H1 (cell line): ENCODE results near the gene ULK3. TPM values are rescaled to one million over a fixed set of nuclear protein-coding genes. Genes with fewer than 3 reads are reported as not detected.

Source experiments
- CTCF ChIA-PET: fragments of 300-600 bp; sonication (Branson Sonifier 250); formaldehyde crosslinking; loops from one replicate; lab custom pipeline; 2021; ENCODE audit not compliant: partially characterized antibody; lab: Charles Lee
- POLR2A ChIA-PET: fragments of 300-600 bp; sonication (Branson Sonifier 250); formaldehyde crosslinking; loops from one replicate; lab custom pipeline; 2021; ENCODE audit warnings: inconsistent platforms; ENCODE audit not compliant: partially characterized antibody; lab: Charles Lee
- DNase-seq, 2 experiments: peaks; one replicate each; pipeline versions ENCODE4 v3.0.0 to v3.0.0-alpha.2; 2010 to 2022; ENCODE audit warnings: low spot score in 2 of 2, low read depth in 1 of 2, mixed read lengths in 1 of 2
- FAIRE-seq: peaks from 2 replicates; lab custom pipeline; 2011; peaks lifted over from hg19 to GRCh38; lab: Jason Lieb, UNC
- H2AFZ ChIP-seq: 2 replicates; pipeline ENCODE4 v1.8.1; 2012; ENCODE audit warnings: low read length, inconsistent platforms
- H2AK5ac ChIP-seq: 2 replicates; pipeline ENCODE4 v1.6.1; 2013; ENCODE audit warnings: low read depth, low read length
- H2BK120ac ChIP-seq: replicated peaks from 2 replicates; pipeline ENCODE3; 2013; ENCODE audit warnings: low read depth, low read length, inconsistent platforms
- H2BK12ac ChIP-seq: 2 replicates; pipeline ENCODE4 v1.6.1; 2013; ENCODE audit warnings: low read depth, low read length
- H2BK15ac ChIP-seq: 2 replicates; pipeline ENCODE4 v1.6.1; 2013; ENCODE audit warnings: low read length
- H2BK20ac ChIP-seq: 2 replicates; pipeline ENCODE4 v1.6.1; 2013; ENCODE audit warnings: low read length
- H2BK5ac ChIP-seq: 2 replicates; pipeline ENCODE4 v1.6.1; 2013; ENCODE audit warnings: low read depth, low read length
- H3K14ac ChIP-seq: 2 replicates; pipeline ENCODE4 v1.6.1; 2013; ENCODE audit warnings: inconsistent platforms; ENCODE audit not compliant: insufficient read length
- H3K18ac ChIP-seq: 2 replicates; pipeline ENCODE4 v1.6.1; 2013; ENCODE audit warnings: low read length; ENCODE audit errors: extremely low read depth
- H3K23ac ChIP-seq: 2 replicates; pipeline ENCODE4 v1.6.1; 2013; ENCODE audit warnings: inconsistent platforms; ENCODE audit not compliant: insufficient read length
- H3K23me2 ChIP-seq: 2 replicates; pipeline ENCODE4 v1.6.1; 2013; ENCODE audit warnings: low read depth, low read length
- H3K27ac ChIP-seq: 2 replicates; pipeline ENCODE4 v1.6.1; 2011; ENCODE audit warnings: low read depth, low read length, inconsistent platforms
- H3K27me3 ChIP-seq, 4 experiments: replicated peaks in 1 of 4; 1 replicate in 1 of 4; 2 replicates in 3 of 4; pipeline versions ENCODE4 v1.6.1 to v1.8.1; 2011 to 2013; ENCODE audit warnings: low read length in 3 of 4, mild to moderate bottlenecking in 3 of 4, inconsistent platforms in 2 of 4, mixed read lengths in 2 of 4, moderate library complexity in 1 of 4; ENCODE audit not compliant: control insufficient read depth in 3 of 4, insufficient read depth in 3 of 4; ENCODE audit errors: extremely low read depth in 1 of 4
- H3K36me3 ChIP-seq, 4 experiments: 2 replicates each; pipeline versions ENCODE4 v1.6.1 to v1.8.1; 2011 to 2013; ENCODE audit warnings: mild to moderate bottlenecking in 4 of 4, low read length in 3 of 4, moderate library complexity in 2 of 4, control low read depth in 1 of 4, inconsistent platforms in 1 of 4; ENCODE audit not compliant: insufficient read depth in 4 of 4, control insufficient read depth in 2 of 4
- H3K4ac ChIP-seq: replicated peaks from 2 replicates; pipeline ENCODE3; 2013; ENCODE audit warnings: low read length, low read depth, mixed read lengths, inconsistent platforms; ENCODE audit not compliant: insufficient read length
- H3K4me1 ChIP-seq, 4 experiments: replicated peaks in 1 of 4; 1 replicate in 1 of 4; 2 replicates in 3 of 4; pipeline versions ENCODE4 v1.6.1 to v1.8.1; 2011 to 2013; ENCODE audit warnings: low read length in 3 of 4, inconsistent platforms in 2 of 4, mixed read lengths in 1 of 4; ENCODE audit not compliant: insufficient read depth in 4 of 4, control insufficient read depth in 3 of 4
- H3K4me2 ChIP-seq, 2 experiments: 2 replicates each; pipeline versions ENCODE4 v1.6.1 to v1.8.1; 2011 to 2013; ENCODE audit warnings: low read depth in 2 of 2, low read length in 2 of 2, control low read depth in 1 of 2, inconsistent platforms in 1 of 2, mild to moderate bottlenecking in 1 of 2; ENCODE audit not compliant: insufficient read depth in 1 of 2
- H3K4me3 ChIP-seq, 4 experiments: fragments of 200-600, 300-600 bp in 1 of 4; sonication (generic), shearing (Covaris generic), sonication (Bioruptor Twin) in 1 of 4; 2 replicates each; pipeline versions ENCODE4 v1.5.1 to v1.8.1; 2011 to 2016; ENCODE audit warnings: low read length in 4 of 4, low read depth in 3 of 4, control low read depth in 2 of 4, inconsistent platforms in 2 of 4, mild to moderate bottlenecking in 2 of 4, mixed read lengths in 1 of 4, moderate library complexity in 1 of 4; ENCODE audit not compliant: insufficient read depth in 2 of 4; ENCODE audit errors: extremely low read depth in 1 of 4
- H3K56ac ChIP-seq: replicated peaks from 2 replicates; pipeline ENCODE3; 2013; ENCODE audit warnings: low read depth, mild to moderate bottlenecking, mixed read lengths, low read length, inconsistent platforms; ENCODE audit not compliant: insufficient read length
- H3K79me1 ChIP-seq: 2 replicates; pipeline ENCODE4 v1.6.1; 2013; ENCODE audit warnings: low read depth, low read length, control low read depth
- H3K79me2 ChIP-seq, 2 experiments: 2 replicates each; pipeline versions ENCODE4 v1.6.1 to v1.8.1; 2012 to 2013; ENCODE audit warnings: low read length in 2 of 2, mild to moderate bottlenecking in 2 of 2, inconsistent platforms in 1 of 2; ENCODE audit not compliant: insufficient read depth in 2 of 2, control insufficient read depth in 1 of 2
- H3K9ac ChIP-seq, 4 experiments: replicated peaks in 1 of 4; 1 replicate in 1 of 4; 2 replicates in 3 of 4; pipeline versions ENCODE4 v1.6.1 to v1.8.1; 2011 to 2013; ENCODE audit warnings: low read depth in 3 of 4, low read length in 3 of 4, control low read depth in 2 of 4, mild to moderate bottlenecking in 2 of 4, moderate library complexity in 2 of 4, inconsistent platforms in 1 of 4; ENCODE audit errors: extremely low read depth in 1 of 4
- H3K9me3 ChIP-seq, 2 experiments: 2 replicates each; pipeline versions ENCODE4 v1.6.1 to v1.8.1; 2012 to 2013; ENCODE audit warnings: mild to moderate bottlenecking in 2 of 2, moderate library complexity in 2 of 2, control low read depth in 1 of 2, inconsistent platforms in 1 of 2, low read depth in 1 of 2, low read length in 1 of 2, mixed read lengths in 1 of 2; ENCODE audit not compliant: insufficient read depth in 2 of 2
- H4K20me1 ChIP-seq, 2 experiments: replicated peaks in 1 of 2; 2 replicates each; pipeline versions ENCODE3 to v1.8.1; 2011 to 2013; ENCODE audit warnings: inconsistent platforms in 2 of 2, low read length in 2 of 2, mild to moderate bottlenecking in 1 of 2; ENCODE audit not compliant: insufficient read depth in 2 of 2, control insufficient read depth in 1 of 2
- H4K5ac ChIP-seq: 2 replicates; pipeline ENCODE4 v1.6.1; 2013; ENCODE audit warnings: low read length, low read depth, mixed read lengths, inconsistent platforms; ENCODE audit not compliant: insufficient read length
- H4K8ac ChIP-seq: 2 replicates; pipeline ENCODE4 v1.8.0; 2013; ENCODE audit warnings: mild to moderate bottlenecking, moderate library complexity, low read length, inconsistent platforms; ENCODE audit not compliant: insufficient read depth; ENCODE audit errors: extremely low read depth
- H4K91ac ChIP-seq: replicated peaks from 2 replicates; pipeline ENCODE3; 2013; ENCODE audit warnings: low read length, mixed read lengths, inconsistent platforms; ENCODE audit not compliant: insufficient read length
- POLR2AphosphoS5 ChIP-seq: IDR thresholded peaks from 2 replicates; pipeline ENCODE4 v1.6.1; 2011; ENCODE audit warnings: low read depth, low read length
- SP2 ChIP-seq: IDR thresholded peaks from 2 replicates; pipeline ENCODE4 v1.6.1; 2012; ENCODE audit warnings: mild to moderate bottlenecking, low read length, inconsistent platforms
- SRF ChIP-seq: IDR thresholded peaks from 2 replicates; pipeline ENCODE4 v1.6.1; 2011; ENCODE audit warnings: mild to moderate bottlenecking, low read depth, low read length, moderate library complexity
- TEAD4 ChIP-seq: IDR thresholded peaks from 2 replicates; pipeline ENCODE4 v1.6.1; 2012; ENCODE audit warnings: low read depth, low read length, inconsistent platforms, mixed read lengths
- WGBS, 2 experiments: shearing (Covaris generic) in 1 of 2; methylation state at CpG; one replicate each; pipeline versions ENCODE4 v1.1.6 to v1.1.7; 2013 to 2015; ENCODE audit warnings: low lambda C conversion rate in 2 of 2, mixed read lengths in 2 of 2, inconsistent platforms in 1 of 2, low coverage in 1 of 2, missing lambda C conversion rate in 1 of 2; ENCODE audit not compliant: insufficient replicate concordance in 2 of 2, insufficient coverage in 1 of 2, insufficient read length in 1 of 2; ENCODE audit errors: extremely low coverage in 1 of 2, missing lambda C conversion rate in 1 of 2; 5-methylcytosine and 5-hydroxymethylcytosine counted together
- polyA plus RNA-seq, 7 experiments: library from polyadenylated mRNA; depleted of rRNA in 3 of 7; stranded (reverse) in 5 of 7; unstranded in 2 of 7; fragments of >200 nt in 5 of 7; fragments of 200-250 nt in 2 of 7; gene quantifications; 1 replicate in 5 of 7; 2 replicates in 1 of 7; 4 replicates in 1 of 7; pipeline versions ENCODE4 v1.2.1 to v1.2.3, GENCODE V29; 2011 to 2013; ENCODE audit warnings: missing spikeins in 2 of 7, mixed read lengths in 2 of 7
- total RNA-seq: library from RNA; stranded (reverse); fragmentation: NEBNext Ultra II Directional; extraction: Animal tissue kit (Norgen Biotek cat#: 25700); gene quantifications from 2 replicates; pipeline ENCODE4 v1.2.1, GENCODE V29; 2021
- TF ChIP-seq, protein P1 (sequence below): IDR thresholded peaks from 2 replicates; pipeline ENCODE4 v1.6.1; 2012; ENCODE audit warnings: inconsistent platforms

ULK3 gene
- total and polyA plus RNA-seq, 2 of the 8 experiments (the other 6 are each of a cell fraction or from before 2014, with no cell fraction given): 27.1 to 34.4 TPM

DNA sequence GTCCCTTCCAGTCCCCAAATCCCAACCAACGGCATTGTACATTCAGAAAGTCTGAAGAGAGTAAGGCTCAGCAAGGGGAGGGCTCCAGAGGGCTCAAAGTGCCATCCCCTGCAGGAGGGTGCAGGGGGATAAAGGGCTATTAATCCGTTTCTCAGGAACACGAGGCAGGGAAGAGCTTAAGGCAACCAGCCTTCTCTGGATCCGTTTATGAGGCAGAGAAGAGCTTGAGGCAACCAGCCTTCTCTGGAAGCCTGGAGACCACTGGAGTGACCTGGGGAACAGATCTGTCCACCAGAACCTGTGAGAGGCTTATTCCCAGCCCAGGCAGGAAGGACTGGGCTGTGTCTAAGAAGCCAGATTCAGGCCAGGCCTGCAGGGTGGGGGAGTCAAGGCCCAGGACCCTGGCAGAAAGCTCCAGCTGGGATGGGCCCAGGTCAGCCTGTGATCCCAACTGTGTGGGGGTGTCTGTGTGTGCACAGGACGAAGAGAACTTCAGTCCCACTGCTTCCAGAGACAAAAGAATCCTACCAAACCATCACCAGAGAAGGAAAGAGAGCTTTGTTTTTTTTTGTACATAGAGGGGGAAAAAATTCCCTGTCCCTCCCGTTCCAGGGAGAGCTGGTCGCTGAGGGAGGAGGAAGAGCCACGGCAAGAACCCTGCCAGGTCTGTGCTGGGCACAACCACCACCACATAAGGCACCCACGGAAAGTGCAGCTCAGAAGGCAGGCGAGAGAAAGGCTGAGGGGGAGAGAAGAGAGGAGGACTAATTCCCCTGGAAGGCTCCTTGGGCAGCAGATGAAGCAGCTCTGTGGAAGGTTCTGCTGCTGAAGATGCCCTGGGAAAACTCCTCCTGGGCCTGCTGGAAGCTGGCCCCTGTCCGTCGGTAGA lies 1.6 kb upstream of the ULK3 start:
- no peak overlapping the region for H2BK12ac ChIP-seq
- no peak overlapping the region for H2BK20ac ChIP-seq
- no peak for DNase-seq
- no peak overlapping the region for H3K4me3 ChIP-seq
- no peak overlapping the region for H3K18ac ChIP-seq
- H3K79me2 ChIP-seq: no peaks in the 10 kb centered on the region
- no peak overlapping the region for H3K4ac ChIP-seq
- H3K9me3 ChIP-seq: no peaks in the 10 kb centered on the region
- H3K4me2 ChIP-seq: peak overlapping the region in 1 of 2 experiments; percentile 82; a peak in 3 of 4 replicates
- H2BK120ac ChIP-seq: no peak overlapping the region
- no peaks in the 10 kb centered on the region for H3K27me3 ChIP-seq
- 0 out of 2 replicates have a peak, but pooled peaks cover 2% of the 10 kb centered on the region for H3K79me1 ChIP-seq
- H2AFZ ChIP-seq: no peak overlapping the region
- ChIA-PET POLR2A (interaction anchor here (0.8 to 4.1 kb wide), 7 partner anchors 10 to 61 kb away, joined by 3 to 23 read pairs (median 3); no protein-coding TSS in a partner anchor), CTCF (interaction anchor here (0.6 to 2.5 kb wide), 20 partner anchors 8 to 463 kb away, joined by 3 to 24 read pairs (median 4); partner anchors contain the start of gene SCAMP5)
- H3K14ac ChIP-seq: no peak overlapping the region
- peaks cover 0 to 13% (median 8%) of the 10 kb centered on the region in 4 experiments; a peak in 6 of 7 replicates for H3K4me1 ChIP-seq
- no peak overlapping the region for H3K23ac ChIP-seq
- 88% methylated on average over 12 of the region's 12 CpGs; no CpG with 5 or more reads in 1 of the 2 experiments for WGBS, 2 experiments
- H4K8ac ChIP-seq: no peak overlapping the region
- peaks cover 7% of the 10 kb centered on the region; the same call in 1 of the 2 replicates for H3K23me2 ChIP-seq
- no peak overlapping the region for H2BK15ac ChIP-seq
- H2AK5ac ChIP-seq: no peak overlapping the region
- no peak overlapping the region for H2BK5ac ChIP-seq
- no peak overlapping the region for H3K9ac ChIP-seq
- FAIRE-seq: no peak
- no peak overlapping the region for H4K5ac ChIP-seq
- no peak for TF ChIP-seq SRF
- no peak for TF ChIP-seq POLR2AphosphoS5
- TF ChIP-seq TEAD4: no peak
- TF ChIP-seq SP2: no peak
- TF ChIP-seq, protein P1, sequence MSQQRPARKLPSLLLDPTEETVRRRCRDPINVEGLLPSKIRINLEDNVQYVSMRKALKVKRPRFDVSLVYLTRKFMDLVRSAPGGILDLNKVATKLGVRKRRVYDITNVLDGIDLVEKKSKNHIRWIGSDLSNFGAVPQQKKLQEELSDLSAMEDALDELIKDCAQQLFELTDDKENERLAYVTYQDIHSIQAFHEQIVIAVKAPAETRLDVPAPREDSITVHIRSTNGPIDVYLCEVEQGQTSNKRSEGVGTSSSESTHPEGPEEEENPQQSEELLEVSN: no peak
- TF ChIP-seq, all 59 proteins: peak for 0
- Histone ChIP-seq H3K27ac (no peak overlapping the region), H4K20me1 (peaks cover 0 to 4% of the 10 kb centered on the region in 2 experiments), H3K36me3 (peaks cover 3 to 18% (median 9%) of the 10 kb centered on the region in 4 experiments; a peak in 6 of 8 replicates), H4K91ac (no peak overlapping the region), H3K56ac (no peak overlapping the region)
